Central memory CD8-positive, alpha-beta T cell (primary cell): ENCODE results near the gene FAM53B.
"Not testable (repeated sequence)": the region's sequence is repeated elsewhere in the genome, so short reads cannot be mapped to it uniquely, and the experiment has no call there.

Experiments used
- ATAC-seq: fragments of 150-1000 bp; cut with Tn5 transposase; replicated peaks from 2 replicates; pipeline ENCODE4 v1.10.0; 2022; ENCODE audit warnings: mild to moderate bottlenecking, moderate FRiP score, moderate number of reproducible peaks; ENCODE audit not compliant: poor library complexity, severe bottlenecking; ENCODE audit errors: extremely low read depth
- DNase-seq, 2 donors: peaks; one replicate each; pipeline ENCODE4 v3.0.0; 2021; ENCODE audit warnings: low spot score in 2 of 2
- H3K27ac Mint-ChIP-seq: one replicate; pipeline ENCODE4 v1.8.0; 2022; ENCODE audit warnings: low read depth, mild to moderate bottlenecking, moderate library complexity, mixed read lengths
- H3K27me3 Mint-ChIP-seq: one replicate; pipeline ENCODE4 v1.8.0; 2022; ENCODE audit warnings: mixed read lengths
- H3K36me3 Mint-ChIP-seq: one replicate; pipeline ENCODE4 v1.8.0; 2022; ENCODE audit warnings: mild to moderate bottlenecking, moderate library complexity, mixed read lengths; ENCODE audit not compliant: insufficient read depth
- H3K4me1 Mint-ChIP-seq: one replicate; pipeline ENCODE4 v1.8.0; 2022; ENCODE audit warnings: mixed read lengths
- H3K4me3 Mint-ChIP-seq: one replicate; pipeline ENCODE4 v1.8.0; 2022; ENCODE audit warnings: mild to moderate bottlenecking, moderate library complexity, mixed read lengths
- H3K9me3 Mint-ChIP-seq: one replicate; pipeline ENCODE4 v1.8.0; 2022; ENCODE audit warnings: mixed read lengths

The FAM53B gene

GRCh38 chr10:124744102-124745050 lies at the start of gene FAM53B:
FAM53B (minus strand) TSS chr10:124744378; CDS start chr10:124706713, 37,665 bp downstream.
- DNase-seq, result peak; percentile 62 to 71
- Mint-ChIP-seq H3K27me3 (no peaks in the 10 kb centered on the region), H3K27ac (peak within 1 kb of the TSS; percentile 98), H3K4me1 (peaks cover 48% of the 10 kb centered on the region), H3K4me3 (peak within 1 kb of the TSS; percentile 97), H3K9me3 (no peaks in the 10 kb centered on the region), H3K36me3 (peaks cover 32% of the 10 kb centered on the region)
- ATAC-seq, result peak; percentile 66

GRCh38 chr10:124792998-124793352 lies 48.8 kb upstream of the FAM53B start:
- Mint-ChIP-seq H3K27ac (peak overlapping the region; percentile 93), H3K4me3 (peak overlapping the region; percentile 96), H3K27me3 (peaks cover 2% of the 10 kb centered on the region), H3K36me3 (peaks cover 15% of the 10 kb centered on the region), H3K9me3 (no peaks in the 10 kb centered on the region), H3K4me1 (peaks cover 18% of the 10 kb centered on the region)
- no peak for DNase-seq
- ATAC-seq, result no peak

GRCh38 chr10:124791547-124792348 lies 47.6 kb upstream of the FAM53B start, which contains the start of gene EEF1AKMT2:
EEF1AKMT2 (minus strand) TSS chr10:124791887; CDS start chr10:124791833, 54 bp downstream.
- Mint-ChIP-seq H3K4me1 (peaks cover 18% of the 10 kb centered on the region), H3K27ac (peak within 1 kb of the TSS; percentile 93), H3K9me3 (no peaks in the 10 kb centered on the region), H3K36me3 (peaks cover 24% of the 10 kb centered on the region), H3K4me3 (peak within 1 kb of the TSS; percentile 96), H3K27me3 (no peaks in the 10 kb centered on the region)
- DNase-seq, result peak; percentile 71 to 73
- ATAC-seq, result peak; percentile 94

- H3K27ac Mint-ChIP-seq, H3K9me3 Mint-ChIP-seq, H3K4me3 Mint-ChIP-seq, H3K27me3 Mint-ChIP-seq, H3K4me1 Mint-ChIP-seq, DNase-seq, ATAC-seq: not testable (repeated sequence)
- peaks cover 39% of the 10 kb centered on the region for H3K36me3 Mint-ChIP-seq
Measured at GRCh38 chr10:124782900-124783299, 38.7 kb upstream of the FAM53B start.

GRCh38 chr10:124768791-124769190 lies 24.6 kb upstream of the FAM53B start:
- H3K27me3 Mint-ChIP-seq, result no peaks in the 10 kb centered on the region
- no peak overlapping the region for H3K27ac Mint-ChIP-seq
- peaks cover 38% of the 10 kb centered on the region for H3K36me3 Mint-ChIP-seq
- no peaks in the 10 kb centered on the region for H3K9me3 Mint-ChIP-seq
- no peak for DNase-seq
- ATAC-seq, result no peak
- no peaks in the 10 kb centered on the region for H3K4me1 Mint-ChIP-seq
- H3K4me3 Mint-ChIP-seq, result no peak overlapping the region

- H3K36me3 Mint-ChIP-seq, result peaks cover 37% of the 10 kb centered on the region
- H3K9me3 Mint-ChIP-seq, result no peaks in the 10 kb centered on the region
- H3K27me3 Mint-ChIP-seq, result no peaks in the 10 kb centered on the region
- no peak overlapping the region for H3K27ac Mint-ChIP-seq
- no peaks in the 10 kb centered on the region for H3K4me1 Mint-ChIP-seq
- DNase-seq (no peak), ATAC-seq (no peak)
- no peak overlapping the region for H3K4me3 Mint-ChIP-seq
Measured at GRCh38 chr10:124765256-124765655, 21.1 kb upstream of the FAM53B start.

- no peak overlapping the region for H3K4me3 Mint-ChIP-seq
- H3K4me1 Mint-ChIP-seq, result no peaks in the 10 kb centered on the region
- H3K9me3 Mint-ChIP-seq, result no peaks in the 10 kb centered on the region
- DNase-seq (no peak), ATAC-seq (no peak)
- H3K27ac Mint-ChIP-seq, result no peak overlapping the region
- peaks cover 38% of the 10 kb centered on the region for H3K36me3 Mint-ChIP-seq
- no peaks in the 10 kb centered on the region for H3K27me3 Mint-ChIP-seq
Measured at GRCh38 chr10:124763267-124763666, 19.1 kb upstream of the FAM53B start.

GRCh38 chr10:124762281-124762680 lies 18.1 kb upstream of the FAM53B start:
- no peaks in the 10 kb centered on the region for H3K27me3 Mint-ChIP-seq
- no peak overlapping the region for H3K4me3 Mint-ChIP-seq
- DNase-seq (no peak), ATAC-seq (no peak)
- H3K9me3 Mint-ChIP-seq, result no peaks in the 10 kb centered on the region
- peaks cover 35% of the 10 kb centered on the region for H3K36me3 Mint-ChIP-seq
- H3K4me1 Mint-ChIP-seq, result no peaks in the 10 kb centered on the region
- H3K27ac Mint-ChIP-seq, result no peak overlapping the region

GRCh38 chr10:124756156-124756903 lies 12.2 kb upstream of the FAM53B start:
- ATAC-seq, result no peak
- H3K4me1 Mint-ChIP-seq, result no peaks in the 10 kb centered on the region
- peaks cover 25% of the 10 kb centered on the region for H3K36me3 Mint-ChIP-seq
- H3K27me3 Mint-ChIP-seq, result no peaks in the 10 kb centered on the region
- no peak overlapping the region for H3K4me3 Mint-ChIP-seq
- no peaks in the 10 kb centered on the region for H3K9me3 Mint-ChIP-seq
- H3K27ac Mint-ChIP-seq, result no peak overlapping the region
- no peak for DNase-seq

GRCh38 chr10:124755581-124755980 lies 11.4 kb upstream of the FAM53B start:
- DNase-seq (no peak), ATAC-seq (no peak)
- H3K36me3 Mint-ChIP-seq, result peaks cover 26% of the 10 kb centered on the region
- H3K27me3 Mint-ChIP-seq, result no peaks in the 10 kb centered on the region
- H3K4me1 Mint-ChIP-seq, result no peaks in the 10 kb centered on the region
- no peak overlapping the region for H3K4me3 Mint-ChIP-seq
- no peaks in the 10 kb centered on the region for H3K9me3 Mint-ChIP-seq
- H3K27ac Mint-ChIP-seq, result no peak overlapping the region

GRCh38 chr10:124754227-124754626 lies 10.0 kb upstream of the FAM53B start:
- no peaks in the 10 kb centered on the region for H3K4me1 Mint-ChIP-seq
- ATAC-seq (no peak), DNase-seq (no peak)
- H3K36me3 Mint-ChIP-seq, result peaks cover 19% of the 10 kb centered on the region
- no peak overlapping the region for H3K27ac Mint-ChIP-seq
- H3K9me3 Mint-ChIP-seq, result no peaks in the 10 kb centered on the region
- H3K27me3 Mint-ChIP-seq, result no peaks in the 10 kb centered on the region
- no peak overlapping the region for H3K4me3 Mint-ChIP-seq

- Mint-ChIP-seq H3K36me3 (peaks cover 10% of the 10 kb centered on the region), H3K27ac (no peak overlapping the region), H3K4me3 (no peak overlapping the region), H3K9me3 (no peaks in the 10 kb centered on the region), H3K4me1 (peaks cover 13% of the 10 kb centered on the region), H3K27me3 (no peaks in the 10 kb centered on the region)
- no peak for DNase-seq
- ATAC-seq, result no peak
Measured at GRCh38 chr10:124748953-124749645, 4.9 kb upstream of the FAM53B start.
